Measurements from ENCODE around the gene POMGNT1. TPM values are rescaled to one million over a fixed set of nuclear protein-coding genes. Genes with fewer than 3 reads are reported as not detected.

The POMGNT1 gene
- polyA plus RNA-seq, 3 donors = 10.3 to 16.7 (median 12.2) TPM

DNA sequence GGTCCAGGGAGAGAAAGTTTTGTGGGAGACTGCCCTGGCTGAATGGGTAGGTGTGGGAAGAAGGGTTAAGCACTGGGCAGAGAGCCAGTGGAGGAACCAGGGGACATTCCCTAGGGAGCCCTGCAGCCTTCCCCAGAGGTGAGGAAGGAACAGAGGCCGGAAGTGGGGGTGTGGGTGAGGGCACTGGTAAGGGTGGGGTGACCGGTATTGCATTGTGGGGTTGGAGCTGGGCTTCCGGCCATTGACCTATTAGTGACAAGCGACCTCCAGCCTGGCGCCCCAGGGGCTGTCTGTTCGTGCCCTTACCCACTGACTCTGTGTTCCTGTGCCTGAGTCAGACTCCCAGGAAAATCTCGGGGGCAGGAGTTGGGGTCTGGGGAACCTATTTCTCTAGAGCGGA, 26.9 kb downstream of the POMGNT1 start:
- no peak overlapping the region for H3K4me3 Mint-ChIP-seq
- no peak for DNase-seq
- Histone ChIP-seq H3K27me3 (ENCODE audit: control insufficient read depth in 2 of 2, insufficient read depth in 2 of 2, low read length in 2 of 2) (peaks cover 7 to 24% of the 10 kb centered on the region in 2 donors), H3K9me3 (replicated peaks in 1 of 2; ENCODE audit: control insufficient read depth in 1 of 2, insufficient read depth in 1 of 2, low read length in 2 of 2) (no peaks in the 10 kb centered on the region), H3K4me1 (ENCODE audit: control insufficient read depth in 1 of 2, insufficient read depth in 2 of 2, low read length in 2 of 2) (peaks cover 6 to 11% of the 10 kb centered on the region in 2 donors), H3K4me2 (replicated peaks; ENCODE audit: extremely low read depth, low read length, poor library complexity, severe bottlenecking) (no peak overlapping the region), H4K20me1 (ENCODE audit: insufficient read depth, low read length) (no peaks in the 10 kb centered on the region), H3K4me3 (replicated peaks in 1 of 3; ENCODE audit: low read depth in 2 of 3, low read length in 3 of 3) (no peak overlapping the region), H3K27ac (ENCODE audit: low read depth in 1 of 2, low read length in 2 of 2) (no peak overlapping the region), H3K79me2 (ENCODE audit: insufficient read depth, low read length) (no peaks in the 10 kb centered on the region), H2AFZ (ENCODE audit: insufficient read depth, low read depth, low read length, poor library complexity, severe bottlenecking) (no peak overlapping the region), H3K9ac (ENCODE audit: insufficient read depth, low read length, poor library complexity, severe bottlenecking) (no peak overlapping the region), H3K36me3 (replicated peaks in 1 of 2; ENCODE audit: control insufficient read depth in 1 of 2, insufficient read depth in 2 of 2, low read length in 2 of 2) (no peaks in the 10 kb centered on the region)
- H3K27me3 Mint-ChIP-seq (ENCODE audit: low read depth in 3 of 3) = peaks cover 29 to 37% (median 33%) of the 10 kb centered on the region in 3 donors
- WGBS (ENCODE audit: insufficient coverage) = 97% methylated on average over 8 of the region's 8 CpGs
- H3K4me1 Mint-ChIP-seq = peaks cover 15% of the 10 kb centered on the region
- no peak overlapping the region for H3K27ac Mint-ChIP-seq
- intact Hi-C loops (cut with micrococcal nuclease) = no loop called here
- TF ChIP-seq, protein P1, sequence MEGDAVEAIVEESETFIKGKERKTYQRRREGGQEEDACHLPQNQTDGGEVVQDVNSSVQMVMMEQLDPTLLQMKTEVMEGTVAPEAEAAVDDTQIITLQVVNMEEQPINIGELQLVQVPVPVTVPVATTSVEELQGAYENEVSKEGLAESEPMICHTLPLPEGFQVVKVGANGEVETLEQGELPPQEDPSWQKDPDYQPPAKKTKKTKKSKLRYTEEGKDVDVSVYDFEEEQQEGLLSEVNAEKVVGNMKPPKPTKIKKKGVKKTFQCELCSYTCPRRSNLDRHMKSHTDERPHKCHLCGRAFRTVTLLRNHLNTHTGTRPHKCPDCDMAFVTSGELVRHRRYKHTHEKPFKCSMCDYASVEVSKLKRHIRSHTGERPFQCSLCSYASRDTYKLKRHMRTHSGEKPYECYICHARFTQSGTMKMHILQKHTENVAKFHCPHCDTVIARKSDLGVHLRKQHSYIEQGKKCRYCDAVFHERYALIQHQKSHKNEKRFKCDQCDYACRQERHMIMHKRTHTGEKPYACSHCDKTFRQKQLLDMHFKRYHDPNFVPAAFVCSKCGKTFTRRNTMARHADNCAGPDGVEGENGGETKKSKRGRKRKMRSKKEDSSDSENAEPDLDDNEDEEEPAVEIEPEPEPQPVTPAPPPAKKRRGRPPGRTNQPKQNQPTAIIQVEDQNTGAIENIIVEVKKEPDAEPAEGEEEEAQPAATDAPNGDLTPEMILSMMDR (IDR thresholded peaks at IDR 0.05) = no peak
- peaks cover 0 to 3% of the 10 kb centered on the region in 2 donors for H3K36me3 Mint-ChIP-seq
- peaks cover 0 to 3% (median 0%) of the 10 kb centered on the region in 7 donors for H3K9me3 Mint-ChIP-seq

DNA sequence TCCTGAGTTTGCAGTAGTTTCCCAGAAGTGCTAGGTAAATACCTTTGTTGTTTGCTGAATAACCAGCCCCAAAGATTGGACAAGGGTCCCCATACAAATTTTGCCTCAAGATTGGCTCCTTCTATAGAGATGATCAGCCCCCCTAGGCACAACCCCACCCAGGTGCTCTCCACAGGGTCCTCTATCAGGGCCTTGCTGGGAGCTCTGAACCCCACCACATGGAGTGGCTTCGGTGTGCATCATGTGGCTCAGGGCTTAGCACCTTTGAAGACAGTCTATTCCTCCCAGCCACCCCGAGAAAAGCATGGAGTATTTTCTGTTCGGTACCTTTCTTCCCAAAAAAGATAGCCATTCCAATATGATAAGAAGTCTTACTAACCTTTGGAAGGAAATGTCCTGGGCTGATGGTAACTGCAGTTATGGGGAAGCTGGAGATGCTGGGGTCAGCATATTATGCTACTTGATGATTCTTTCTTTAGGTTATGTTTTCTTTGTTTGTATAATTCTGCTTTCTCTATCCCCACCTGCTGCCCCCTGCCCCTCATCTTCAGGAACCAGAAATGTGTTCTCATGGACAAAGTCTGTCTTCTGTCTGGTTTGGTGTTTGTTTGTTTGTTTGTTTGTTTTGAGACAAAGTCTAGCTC, 28.3 kb downstream of the POMGNT1 start:
- TF ChIP-seq, protein P1 (IDR thresholded peaks at IDR 0.05) = no peak
- H3K79me2 ChIP-seq (ENCODE audit: insufficient read depth, low read length) = no peaks in the 10 kb centered on the region
- H3K4me1 Mint-ChIP-seq = peaks cover 18% of the 10 kb centered on the region
- peaks cover 7 to 26% of the 10 kb centered on the region in 2 donors for H3K27me3 ChIP-seq (ENCODE audit: control insufficient read depth in 2 of 2, insufficient read depth in 2 of 2, low read length in 2 of 2)
- no peaks in the 10 kb centered on the region for H4K20me1 ChIP-seq (ENCODE audit: insufficient read depth, low read length)
- H3K27ac ChIP-seq (ENCODE audit: low read depth in 1 of 2, low read length in 2 of 2) = no peak overlapping the region
- H3K4me3 ChIP-seq (replicated peaks in 1 of 3; ENCODE audit: low read depth in 2 of 3, low read length in 3 of 3) = no peak overlapping the region
- no peaks in the 10 kb centered on the region for H3K36me3 ChIP-seq (replicated peaks in 1 of 2; ENCODE audit: control insufficient read depth in 1 of 2, insufficient read depth in 2 of 2, low read length in 2 of 2)
- intact Hi-C loops (cut with micrococcal nuclease) = no loop called here
- peaks cover 8 to 13% of the 10 kb centered on the region in 2 donors for H3K4me1 ChIP-seq (ENCODE audit: control insufficient read depth in 1 of 2, insufficient read depth in 2 of 2, low read length in 2 of 2)
- no peak overlapping the region for H3K9ac ChIP-seq (ENCODE audit: insufficient read depth, low read length, poor library complexity, severe bottlenecking)
- H2AFZ ChIP-seq (ENCODE audit: insufficient read depth, low read depth, low read length, poor library complexity, severe bottlenecking) = no peak overlapping the region
- DNase-seq = no peak
- H3K27ac Mint-ChIP-seq = no peak overlapping the region
- no peaks in the 10 kb centered on the region for H3K9me3 ChIP-seq (replicated peaks in 1 of 2; ENCODE audit: control insufficient read depth in 1 of 2, insufficient read depth in 1 of 2, low read length in 2 of 2)
- peaks cover 0 to 3% of the 10 kb centered on the region in 2 donors for H3K36me3 Mint-ChIP-seq
- peaks cover 39 to 44% (median 42%) of the 10 kb centered on the region in 3 donors for H3K27me3 Mint-ChIP-seq (ENCODE audit: low read depth in 3 of 3)
- H3K9me3 Mint-ChIP-seq = peaks cover 0 to 3% (median 2%) of the 10 kb centered on the region in 7 donors
- WGBS (ENCODE audit: insufficient coverage) = no CpG with 5 or more reads among the region's 3 CpGs
- no peak overlapping the region for H3K4me2 ChIP-seq (replicated peaks; ENCODE audit: extremely low read depth, low read length, poor library complexity, severe bottlenecking)
- no peak overlapping the region for H3K4me3 Mint-ChIP-seq
